Activated CD8-positive, alpha-beta T cell treated with anti-CD3 and anti-CD28 coated beads for 36 hours (primary cell): ENCODE results near the gene LEFTY1. TPM values are rescaled to one million over a fixed set of nuclear protein-coding genes. Genes with fewer than 3 reads are reported as not detected.

Source experiments
- ATAC-seq: fragments of 200-7000 bp; cut with Tn5 transposase; one replicate; pipeline ENCODE4 v1.10.0; 2021; ENCODE audit warnings: mild to moderate bottlenecking, moderate library complexity
- CTCF ChIA-PET: fragments of 350-600 bp; sonication (Branson Sonifier 250); formaldehyde crosslinking; loops from one replicate; lab custom pipeline; 2021; ENCODE audit warnings: antibody characterized with exemption; lab: Charles Lee
- POLR2A ChIA-PET: fragments of 350-600 bp; sonication (Branson Sonifier 250); formaldehyde crosslinking; loops from one replicate; lab custom pipeline; 2021; ENCODE audit warnings: antibody characterized with exemption; lab: Charles Lee
- DNase-seq: peaks from one replicate; pipeline ENCODE4 v3.0.0-alpha.2; 2020
- H3K27ac Mint-ChIP-seq: one replicate; pipeline ENCODE4 v1.8.0; 2021; ENCODE audit warnings: mild to moderate bottlenecking, mixed read lengths
- H3K27me3 Mint-ChIP-seq: one replicate; pipeline ENCODE4 v1.8.0; 2021; ENCODE audit warnings: mixed read lengths
- H3K36me3 Mint-ChIP-seq: one replicate; pipeline ENCODE4 v1.8.0; 2021; ENCODE audit warnings: low read depth, mixed read lengths
- H3K4me1 Mint-ChIP-seq: one replicate; pipeline ENCODE4 v1.8.0; 2021; ENCODE audit warnings: low read depth, mixed read lengths
- H3K4me3 Mint-ChIP-seq: one replicate; pipeline ENCODE4 v1.8.0; 2021; ENCODE audit warnings: mild to moderate bottlenecking, moderate library complexity, mixed read lengths
- H3K9me3 Mint-ChIP-seq: one replicate; pipeline ENCODE4 v1.8.0; 2021; ENCODE audit warnings: mixed read lengths
- intact Hi-C: fragments of 100-400 bp; cut with micrococcal nuclease; formaldehyde crosslinking; loops from one replicate; pipeline ENCODE4 v1.10.0; 2022
- total RNA-seq, 2 experiments: library from RNA; stranded (reverse); gene quantifications; one replicate each; pipeline ENCODE4 v1.2.3, GENCODE V29; 2021
- TF ChIP-seq, protein P1 (sequence below): fragments of 200-600 bp; IDR thresholded peaks from one replicate; pipeline ENCODE4 v1.8.0; 2022; ENCODE audit warnings: antibody characterized with exemption, mild to moderate bottlenecking

LEFTY1 gene
- total RNA-seq, 2 experiments from 2014 or later, result 0.16 to 0.83 TPM

DNA sequence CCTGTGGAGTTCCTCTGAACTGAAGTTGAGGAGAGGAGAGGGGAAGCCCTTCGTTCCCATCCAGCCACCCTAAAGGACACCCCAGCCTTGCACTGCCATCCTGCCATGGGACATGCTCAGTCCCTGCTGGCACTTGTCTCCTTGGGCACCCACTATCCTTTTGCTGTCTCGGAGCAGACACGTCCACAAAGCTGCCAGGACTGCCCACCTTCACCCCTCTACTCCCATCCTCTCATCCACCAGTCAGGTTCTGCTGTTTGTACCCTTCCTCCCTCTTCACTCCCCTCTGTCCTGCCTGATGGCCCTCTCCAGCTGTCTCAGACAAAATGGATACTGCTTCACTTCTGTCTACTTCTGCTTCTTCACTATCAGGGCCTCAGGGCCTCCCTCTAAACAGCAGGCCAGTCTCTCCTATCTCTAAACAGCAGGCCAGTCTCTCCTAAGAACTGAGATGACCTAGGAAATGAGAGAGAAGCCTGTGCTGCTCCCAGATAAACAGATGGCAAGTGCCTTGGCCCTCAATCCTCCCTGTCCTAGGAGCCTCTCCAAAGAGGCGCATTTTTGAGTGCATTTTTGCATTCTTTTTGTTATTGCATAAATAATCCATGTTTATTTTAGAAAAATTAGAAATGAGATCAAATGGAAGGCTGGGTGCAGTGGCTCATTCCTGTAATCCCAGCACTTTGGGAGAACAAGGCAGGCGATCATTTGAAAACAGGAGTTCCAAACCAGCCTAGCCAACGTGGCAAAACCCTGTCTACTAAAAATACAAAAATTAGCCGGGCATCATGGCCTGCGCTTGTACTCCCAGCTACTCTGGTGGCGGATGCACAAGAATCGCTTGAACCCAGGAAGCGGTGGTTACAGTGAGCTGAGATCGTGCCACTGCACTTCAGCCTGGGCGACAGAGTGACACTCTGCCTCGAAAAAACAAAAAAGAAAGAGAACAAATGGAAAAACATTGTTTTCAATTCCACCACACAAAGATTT lies 39.5 kb upstream of the LEFTY1 start:
- Mint-ChIP-seq H3K27ac (peak overlapping the region; percentile 92), H3K27me3 (no peaks in the 10 kb centered on the region), H3K36me3 (peaks cover 6% of the 10 kb centered on the region), H3K9me3 (no peaks in the 10 kb centered on the region), H3K4me3 (no peak overlapping the region), H3K4me1 (peaks cover 20% of the 10 kb centered on the region)
- intact Hi-C loops, result no loop called here
- DNase-seq, result peak; percentile 38
- POLR2A ChIA-PET, result no interaction called here
- TF ChIP-seq, protein P1, sequence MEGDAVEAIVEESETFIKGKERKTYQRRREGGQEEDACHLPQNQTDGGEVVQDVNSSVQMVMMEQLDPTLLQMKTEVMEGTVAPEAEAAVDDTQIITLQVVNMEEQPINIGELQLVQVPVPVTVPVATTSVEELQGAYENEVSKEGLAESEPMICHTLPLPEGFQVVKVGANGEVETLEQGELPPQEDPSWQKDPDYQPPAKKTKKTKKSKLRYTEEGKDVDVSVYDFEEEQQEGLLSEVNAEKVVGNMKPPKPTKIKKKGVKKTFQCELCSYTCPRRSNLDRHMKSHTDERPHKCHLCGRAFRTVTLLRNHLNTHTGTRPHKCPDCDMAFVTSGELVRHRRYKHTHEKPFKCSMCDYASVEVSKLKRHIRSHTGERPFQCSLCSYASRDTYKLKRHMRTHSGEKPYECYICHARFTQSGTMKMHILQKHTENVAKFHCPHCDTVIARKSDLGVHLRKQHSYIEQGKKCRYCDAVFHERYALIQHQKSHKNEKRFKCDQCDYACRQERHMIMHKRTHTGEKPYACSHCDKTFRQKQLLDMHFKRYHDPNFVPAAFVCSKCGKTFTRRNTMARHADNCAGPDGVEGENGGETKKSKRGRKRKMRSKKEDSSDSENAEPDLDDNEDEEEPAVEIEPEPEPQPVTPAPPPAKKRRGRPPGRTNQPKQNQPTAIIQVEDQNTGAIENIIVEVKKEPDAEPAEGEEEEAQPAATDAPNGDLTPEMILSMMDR, result no peak
- CTCF ChIA-PET, result interaction anchor here (0.8 kb wide), 1 partner anchor 14 kb away, joined by 3 read pairs; no protein-coding TSS in a partner anchor
- ATAC-seq, result no peak

DNA sequence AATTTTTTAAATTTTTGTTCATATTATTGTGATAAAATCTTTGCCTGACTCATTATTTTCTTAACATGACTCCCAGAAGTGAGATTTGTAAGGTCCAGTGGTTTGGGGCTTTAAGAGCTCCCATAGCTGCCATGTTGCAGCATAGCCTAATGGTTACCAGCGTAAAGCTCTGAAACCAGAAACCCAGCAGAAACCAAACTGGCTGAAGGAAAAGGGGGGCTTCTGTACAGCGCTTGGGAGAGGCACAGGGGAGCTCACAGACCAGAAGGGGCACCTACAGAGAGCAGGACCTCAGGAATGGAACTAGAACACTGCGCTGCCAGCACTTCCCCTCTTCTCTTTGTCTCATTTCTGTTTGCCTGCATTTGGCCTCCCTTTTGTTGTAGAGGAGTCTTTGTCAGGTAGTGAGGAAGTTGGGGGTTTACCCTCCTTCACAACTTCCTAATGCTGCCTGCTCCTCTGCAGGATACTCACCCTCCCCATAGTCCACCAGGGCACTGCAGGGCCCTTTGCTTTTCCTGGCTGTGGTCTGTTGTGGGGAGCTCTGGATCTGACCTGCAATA lies 37.7 kb upstream of the LEFTY1 start:
- Mint-ChIP-seq H3K4me3 (no peak overlapping the region), H3K27me3 (no peaks in the 10 kb centered on the region), H3K9me3 (no peaks in the 10 kb centered on the region), H3K27ac (peak overlapping the region; percentile 77), H3K4me1 (peaks cover 35% of the 10 kb centered on the region), H3K36me3 (peaks cover 16% of the 10 kb centered on the region)
- no peak for DNase-seq
- ChIA-PET CTCF (no interaction called here), POLR2A (interaction anchor here (0.5 to 1.4 kb wide), 5 partner anchors 8 to 495 kb away, joined by 3 to 4 read pairs (median 4); partner anchors contain the start of gene SRP9)
- intact Hi-C loops, result no loop called here
- TF ChIP-seq, protein P1, result no peak
- ATAC-seq, result no peak

DNA sequence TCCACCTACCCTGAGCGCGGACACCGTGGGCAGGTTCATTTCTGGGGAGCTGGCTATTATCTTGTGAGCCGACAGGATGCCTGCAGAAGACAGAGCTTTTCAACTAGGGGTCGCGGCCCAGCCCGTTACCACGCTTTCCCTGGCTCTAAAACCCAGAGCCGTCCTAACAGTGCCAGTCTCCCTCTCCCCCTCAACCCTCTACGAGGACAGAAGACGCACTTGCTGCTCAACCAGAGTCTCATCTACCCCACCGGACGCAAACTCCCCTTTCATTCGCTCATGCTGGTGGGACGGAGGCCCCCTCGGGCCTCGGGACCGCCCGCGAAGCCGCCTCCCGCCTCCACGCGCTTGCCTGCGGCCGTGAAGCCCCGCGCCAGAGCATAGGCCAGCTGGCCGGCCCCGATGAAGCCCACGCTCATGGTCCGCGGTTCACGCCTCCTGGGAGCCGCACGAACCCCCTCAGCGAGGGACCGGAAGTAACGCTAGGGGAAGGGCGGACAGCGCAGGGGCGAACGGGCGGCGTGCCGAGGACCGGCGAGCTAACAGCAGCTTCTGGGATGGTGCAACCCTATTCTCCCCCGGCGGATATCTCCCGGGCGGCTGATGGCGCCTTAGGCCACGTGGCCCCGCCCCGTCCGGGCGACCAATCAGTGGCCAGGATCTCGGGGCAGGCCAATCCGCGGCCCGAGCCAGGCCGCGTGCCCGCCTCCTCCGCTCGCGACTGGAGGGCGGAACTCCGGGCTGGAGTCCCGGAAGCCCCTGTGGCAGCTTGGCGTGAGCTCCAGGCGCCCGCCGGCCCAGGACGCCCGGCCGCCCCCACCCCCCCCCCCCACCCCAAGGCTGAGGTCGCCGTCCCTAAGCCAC lies 35.0 kb upstream of the LEFTY1 start, which contains the start of gene PYCR2:
TSS of gene PYCR2 (minus strand) at position 559 of the 864 bp plus-strand sequence. CDS start at position 419, 140 bp downstream.
- CTCF ChIA-PET, result interaction anchor here (0.8 to 5.6 kb wide), 7 partner anchors 13 to 449 kb away, joined by 3 to 37 read pairs (median 6); partner anchors contain the start of genes SRP9 and TMEM63A
- DNase-seq (peak; percentile 96), ATAC-seq (peak; percentile 98)
- H3K4me1 Mint-ChIP-seq, result peaks cover 52% of the 10 kb centered on the region
- POLR2A ChIA-PET, result interaction anchor here (0.6 to 4.2 kb wide), 19 partner anchors 9 to 1640 kb away, joined by 3 to 28 read pairs (median 3); partner anchors contain the start of genes H3-3A, SDE2, SRP9 and TMEM63A
- peak within 1 kb of the TSS; percentile 91 for H3K4me3 Mint-ChIP-seq
- intact Hi-C loops, result no loop called here
- H3K27ac Mint-ChIP-seq, result peak within 1 kb of the TSS; percentile 97
- H3K9me3 Mint-ChIP-seq, result no peaks in the 10 kb centered on the region
- peaks cover 34% of the 10 kb centered on the region for H3K36me3 Mint-ChIP-seq
- H3K27me3 Mint-ChIP-seq, result no peaks in the 10 kb centered on the region
- TF ChIP-seq, protein P1, result no peak

DNA sequence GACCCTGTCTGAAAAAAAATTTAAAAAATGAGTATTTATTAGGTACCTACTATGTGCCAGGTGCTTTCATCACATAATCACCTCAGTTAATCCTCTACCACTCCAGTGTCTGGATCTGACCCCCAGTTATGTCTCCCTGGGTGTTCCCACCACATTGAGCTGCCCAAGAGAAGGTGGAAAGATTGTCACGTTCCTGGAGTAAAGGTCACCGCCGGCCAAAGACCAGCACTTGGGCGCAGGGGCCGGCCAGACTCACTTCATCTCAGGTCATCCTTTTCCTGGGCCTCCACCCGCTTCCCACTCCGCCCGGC lies 34.4 kb upstream of the LEFTY1 start:
- Mint-ChIP-seq H3K4me3 (peak overlapping the region; percentile 91), H3K27ac (peak overlapping the region; percentile 97), H3K9me3 (no peaks in the 10 kb centered on the region), H3K4me1 (peaks cover 49% of the 10 kb centered on the region), H3K36me3 (peaks cover 38% of the 10 kb centered on the region), H3K27me3 (no peaks in the 10 kb centered on the region)
- intact Hi-C loops, result no loop called here
- ChIA-PET CTCF (interaction anchor here (0.8 to 5.6 kb wide), 5 partner anchors 12 to 449 kb away, joined by 3 to 37 read pairs (median 8); partner anchors contain the start of genes SRP9 and TMEM63A), POLR2A (interaction anchor here (0.6 to 4.2 kb wide), 15 partner anchors 10 to 145 kb away, joined by 3 to 28 read pairs (median 4); partner anchors contain the start of genes H3-3A, SRP9 and TMEM63A)
- TF ChIP-seq, protein P1, result no peak
- no peak for ATAC-seq
- no peak for DNase-seq
